HL-60 (cell line): ENCODE results near the gene DSG1.

Experiments used
- POLR2AphosphoS5 ChIP-seq: IDR thresholded peaks from 2 replicates; pipeline ENCODE4 v1.6.1; 2012; ENCODE audit warnings: low read depth
- REST ChIP-seq: IDR thresholded peaks from 2 replicates; pipeline ENCODE4 v1.6.1; 2012; ENCODE audit warnings: low read depth; ENCODE audit not compliant: insufficient replicate concordance
- SPI1 ChIP-seq: IDR thresholded peaks from 2 replicates; pipeline ENCODE4 v1.6.1; 2012; ENCODE audit warnings: low read depth, mild to moderate bottlenecking, borderline replicate concordance
- TF ChIP-seq, protein P1 (sequence below): IDR thresholded peaks from one replicate; pipeline ENCODE4 v1.5.1; 2011; ENCODE audit warnings: low read length, control low read depth, inconsistent platforms; ENCODE audit not compliant: insufficient read depth

GRCh38 chr18:31364190-31364589 lies 46.2 kb downstream of the DSG1 start:
- TF ChIP-seq POLR2AphosphoS5 (no peak), SPI1 (no peak), REST (no peak)
- TF ChIP-seq, protein P1, sequence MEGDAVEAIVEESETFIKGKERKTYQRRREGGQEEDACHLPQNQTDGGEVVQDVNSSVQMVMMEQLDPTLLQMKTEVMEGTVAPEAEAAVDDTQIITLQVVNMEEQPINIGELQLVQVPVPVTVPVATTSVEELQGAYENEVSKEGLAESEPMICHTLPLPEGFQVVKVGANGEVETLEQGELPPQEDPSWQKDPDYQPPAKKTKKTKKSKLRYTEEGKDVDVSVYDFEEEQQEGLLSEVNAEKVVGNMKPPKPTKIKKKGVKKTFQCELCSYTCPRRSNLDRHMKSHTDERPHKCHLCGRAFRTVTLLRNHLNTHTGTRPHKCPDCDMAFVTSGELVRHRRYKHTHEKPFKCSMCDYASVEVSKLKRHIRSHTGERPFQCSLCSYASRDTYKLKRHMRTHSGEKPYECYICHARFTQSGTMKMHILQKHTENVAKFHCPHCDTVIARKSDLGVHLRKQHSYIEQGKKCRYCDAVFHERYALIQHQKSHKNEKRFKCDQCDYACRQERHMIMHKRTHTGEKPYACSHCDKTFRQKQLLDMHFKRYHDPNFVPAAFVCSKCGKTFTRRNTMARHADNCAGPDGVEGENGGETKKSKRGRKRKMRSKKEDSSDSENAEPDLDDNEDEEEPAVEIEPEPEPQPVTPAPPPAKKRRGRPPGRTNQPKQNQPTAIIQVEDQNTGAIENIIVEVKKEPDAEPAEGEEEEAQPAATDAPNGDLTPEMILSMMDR: no peak
